HepG2 (cell line): ENCODE data around the gene CGREF1. TPM values are rescaled to one million over a fixed set of nuclear protein-coding genes. Genes with fewer than 3 reads are reported as not detected.

ENCODE experiments used
- ATRX ChIP-seq: sonication (generic); formaldehyde crosslinking; IDR thresholded peaks from 2 replicates; pipeline ENCODE4 v1.4.0; 2020; ENCODE audit warnings: missing genetic modification reagents, borderline replicate concordance
- CBX5 ChIP-seq: sonication (generic); formaldehyde crosslinking; IDR thresholded peaks from 2 replicates; pipeline ENCODE4 v1.4.0; 2020; ENCODE audit warnings: missing genetic modification reagents, borderline replicate concordance
- CEBPG ChIP-seq: IDR thresholded peaks from 2 replicates; pipeline ENCODE4 v1.6.1; 2016
- CHCHD3 ChIP-seq: sonication (generic); formaldehyde crosslinking; IDR thresholded peaks from 2 replicates; pipeline ENCODE4 v1.8.0; 2022; ENCODE audit warnings: mild to moderate bottlenecking, missing genetic modification reagents, moderate library complexity
- DR1 ChIP-seq: sonication (generic); formaldehyde crosslinking; IDR thresholded peaks from 2 replicates; pipeline ENCODE4 v1.8.0; 2021; ENCODE audit warnings: mild to moderate bottlenecking, missing genetic modification reagents, inconsistent platforms
- EED ChIP-seq: sonication (generic); formaldehyde crosslinking; IDR thresholded peaks from 2 replicates; pipeline ENCODE4 v1.5.0; 2020; ENCODE audit warnings: mild to moderate bottlenecking, missing genetic modification reagents
- EZH2 ChIP-seq: conservative IDR thresholded peaks from 2 replicates; pipeline ENCODE4 v1.6.1; 2012; ENCODE audit warnings: mild to moderate bottlenecking, low read depth, low read length, moderate library complexity
- HNF4A ChIP-seq: sonication (generic); formaldehyde crosslinking; IDR thresholded peaks from 2 replicates; pipeline ENCODE4 v1.4.0; 2020; ENCODE audit warnings: missing genetic modification reagents
- KDM3A ChIP-seq: IDR thresholded peaks from 2 replicates; pipeline ENCODE4 v1.6.1; 2018; ENCODE audit warnings: low read depth, missing compliant biosample characterization
- KDM4B ChIP-seq: sonication (generic); formaldehyde crosslinking; IDR thresholded peaks from 2 replicates; pipeline ENCODE4 v1.4.0; 2020; ENCODE audit warnings: missing genetic modification reagents
- PRMT3 ChIP-seq: sonication (generic); formaldehyde crosslinking; IDR thresholded peaks from 2 replicates; pipeline ENCODE4 v1.8.1; 2022; ENCODE audit warnings: low read depth, mild to moderate bottlenecking, moderate library complexity, missing genetic modification reagents, borderline replicate concordance
- RARA ChIP-seq: IDR thresholded peaks from 2 replicates; pipeline ENCODE4 v1.6.1; 2016; ENCODE audit warnings: missing genetic modification reagents, missing compliant biosample characterization
- SAFB2 ChIP-seq: sonication (generic); formaldehyde crosslinking; IDR thresholded peaks from 2 replicates; pipeline ENCODE4 v1.5.1; 2020; ENCODE audit warnings: missing genetic modification reagents, low read depth, mild to moderate bottlenecking, borderline replicate concordance
- SPEN ChIP-seq: sonication (generic); formaldehyde crosslinking; IDR thresholded peaks from 2 replicates; pipeline ENCODE4 v1.5.1; 2020; ENCODE audit warnings: low read depth, mild to moderate bottlenecking, missing genetic modification reagents
- ZNF20 ChIP-seq: sonication (generic); formaldehyde crosslinking; IDR thresholded peaks from 2 replicates; pipeline ENCODE4 v1.4.0; 2020; ENCODE audit warnings: mild to moderate bottlenecking, moderate library complexity, missing genetic modification reagents
- ZNF331 ChIP-seq: sonication (generic); formaldehyde crosslinking; IDR thresholded peaks from 2 replicates; pipeline ENCODE4 v1.4.0; 2020; ENCODE audit warnings: missing genetic modification reagents
- ZNF335 ChIP-seq: sonication (generic); formaldehyde crosslinking; IDR thresholded peaks from 2 replicates; pipeline ENCODE4 v1.4.0; 2020; ENCODE audit warnings: missing genetic modification reagents
- ZNF33B ChIP-seq: sonication (generic); formaldehyde crosslinking; IDR thresholded peaks from 2 replicates; pipeline ENCODE4 v1.5.1; 2020; ENCODE audit warnings: mild to moderate bottlenecking, missing genetic modification reagents
- ZNF501 ChIP-seq: sonication (generic); formaldehyde crosslinking; IDR thresholded peaks from 2 replicates; pipeline ENCODE4 v1.5.1; 2020; ENCODE audit warnings: mild to moderate bottlenecking, moderate library complexity, missing genetic modification reagents
- ZNF569 ChIP-seq: sonication (generic); formaldehyde crosslinking; IDR thresholded peaks from 2 replicates; pipeline ENCODE4 v1.5.0; 2020; ENCODE audit warnings: mild to moderate bottlenecking, missing genetic modification reagents, moderate library complexity, borderline replicate concordance
- ZNF891 ChIP-seq: sonication (generic); formaldehyde crosslinking; IDR thresholded peaks from 2 replicates; pipeline ENCODE4 v1.5.0; 2020; ENCODE audit warnings: mild to moderate bottlenecking, missing genetic modification reagents
- polyA plus RNA-seq, 8 experiments: library from polyadenylated mRNA; depleted of rRNA in 3 of 8; stranded (reverse) in 7 of 8; unstranded in 1 of 8; fragments of >200 nt; fragmentation: Illumina TruSeq in 4 of 8; extraction: Trizol in 4 of 8; gene quantifications; 2 replicates each; pipeline versions ENCODE4 v1.2.1 to v1.2.3, GENCODE V29; 2011 to 2016; ENCODE audit warnings: low read depth in 4 of 8, missing spikeins in 1 of 8, mixed read lengths in 1 of 8; ENCODE audit not compliant: insufficient read depth in 1 of 8
- total RNA-seq, 5 experiments: library from RNA; depleted of rRNA; stranded (reverse); fragments of >200 nt; fragmentation: Illumina TruSeq; extraction: Trizol; gene quantifications; 2 replicates each; pipeline ENCODE4 v1.2.3, GENCODE V29; 2016; ENCODE audit warnings: low read depth in 1 of 5
- TF ChIP-seq, protein P1 (sequence below): sonication (generic); formaldehyde crosslinking; IDR thresholded peaks from 2 replicates; pipeline ENCODE4 v1.5.0; 2020; ENCODE audit warnings: missing genetic modification reagents
- TF ChIP-seq, protein P2 (sequence below): sonication (generic); formaldehyde crosslinking; IDR thresholded peaks from 2 replicates; pipeline ENCODE4 v1.5.1; 2020; ENCODE audit warnings: missing genetic modification reagents, mild to moderate bottlenecking, borderline replicate concordance
- TF ChIP-seq, protein P3 (sequence below): sonication (generic); formaldehyde crosslinking; IDR thresholded peaks from 2 replicates; pipeline ENCODE4 v1.5.0; 2020; ENCODE audit warnings: missing genetic modification reagents
- TF ChIP-seq, protein P4 (sequence below): sonication (generic); formaldehyde crosslinking; IDR thresholded peaks from 2 replicates; pipeline ENCODE4 v1.5.0; 2020; ENCODE audit warnings: mild to moderate bottlenecking, missing genetic modification reagents, borderline replicate concordance

CGREF1 gene
- total and polyA plus RNA-seq, 2 of the 13 experiments (the other 11 are each of a cell fraction or from before 2014, with no cell fraction given): 13.9 to 23.4 TPM

DNA sequence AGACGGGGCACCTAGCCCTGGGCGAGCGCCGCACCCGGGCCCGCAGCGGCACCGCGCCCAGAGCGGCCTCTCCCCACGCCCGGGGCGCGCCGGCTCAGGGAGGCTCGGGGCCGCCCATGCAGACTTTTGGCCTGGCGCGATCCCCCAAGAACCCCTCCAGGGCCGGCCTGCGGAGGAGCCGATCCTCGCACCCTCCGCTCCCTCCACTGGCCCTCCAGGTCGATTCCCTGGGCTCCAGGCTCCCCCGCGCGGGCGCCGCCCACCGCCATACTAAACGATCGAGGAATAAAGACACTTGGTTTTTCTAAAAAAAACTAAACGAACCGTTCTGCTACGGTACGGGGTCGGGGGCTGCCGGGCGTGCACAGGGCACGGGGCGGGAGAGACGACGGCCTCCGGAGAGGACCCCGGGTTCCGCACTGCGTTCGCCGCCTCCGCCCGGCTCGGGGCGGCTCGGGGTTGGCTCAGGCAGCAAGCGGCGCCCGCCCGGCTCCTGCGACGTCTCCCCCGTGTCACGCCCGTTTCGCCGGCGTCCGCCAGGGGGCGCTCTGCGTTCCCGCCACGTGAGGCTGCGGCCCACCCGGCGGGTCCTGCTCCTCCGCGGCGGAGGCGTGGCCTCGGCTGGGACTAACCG is 32.7 kb downstream of the CGREF1 start (continued):
- peak; percentile 71; the same call in 1 of the 2 replicates for TF ChIP-seq CBX5 (CRISPR knock-in tag)
- TF ChIP-seq ZNF33B (CRISPR knock-in tag): 0 out of 2 replicates have a peak, but pooled peaks have one; percentile 31
- peak; percentile 91 for TF ChIP-seq ZNF331 (CRISPR knock-in tag)
- TF ChIP-seq EED (CRISPR knock-in tag): no peak
- no peak for TF ChIP-seq ZNF20 (CRISPR knock-in tag)
- no peak for TF ChIP-seq ATRX
- TF ChIP-seq KDM4B: no peak
- TF ChIP-seq ZNF501: peak; percentile 73
- TF ChIP-seq DR1: no peak; the same call in 1 of the 2 replicates
- TF ChIP-seq KDM3A (CRISPR knock-in tag): peak; percentile 89
- TF ChIP-seq HNF4A (CRISPR knock-in tag): 0 out of 2 replicates have a peak, but pooled peaks have one; percentile 8
- TF ChIP-seq PRMT3 (CRISPR knock-in tag): no peak; the same call in 1 of the 2 replicates
- TF ChIP-seq, protein P1, sequence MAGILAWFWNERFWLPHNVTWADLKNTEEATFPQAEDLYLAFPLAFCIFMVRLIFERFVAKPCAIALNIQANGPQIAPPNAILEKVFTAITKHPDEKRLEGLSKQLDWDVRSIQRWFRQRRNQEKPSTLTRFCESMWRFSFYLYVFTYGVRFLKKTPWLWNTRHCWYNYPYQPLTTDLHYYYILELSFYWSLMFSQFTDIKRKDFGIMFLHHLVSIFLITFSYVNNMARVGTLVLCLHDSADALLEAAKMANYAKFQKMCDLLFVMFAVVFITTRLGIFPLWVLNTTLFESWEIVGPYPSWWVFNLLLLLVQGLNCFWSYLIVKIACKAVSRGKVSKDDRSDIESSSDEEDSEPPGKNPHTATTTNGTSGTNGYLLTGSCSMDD (CRISPR knock-in tag): no peak; the same call in 1 of the 2 replicates
- TF ChIP-seq, protein P2, sequence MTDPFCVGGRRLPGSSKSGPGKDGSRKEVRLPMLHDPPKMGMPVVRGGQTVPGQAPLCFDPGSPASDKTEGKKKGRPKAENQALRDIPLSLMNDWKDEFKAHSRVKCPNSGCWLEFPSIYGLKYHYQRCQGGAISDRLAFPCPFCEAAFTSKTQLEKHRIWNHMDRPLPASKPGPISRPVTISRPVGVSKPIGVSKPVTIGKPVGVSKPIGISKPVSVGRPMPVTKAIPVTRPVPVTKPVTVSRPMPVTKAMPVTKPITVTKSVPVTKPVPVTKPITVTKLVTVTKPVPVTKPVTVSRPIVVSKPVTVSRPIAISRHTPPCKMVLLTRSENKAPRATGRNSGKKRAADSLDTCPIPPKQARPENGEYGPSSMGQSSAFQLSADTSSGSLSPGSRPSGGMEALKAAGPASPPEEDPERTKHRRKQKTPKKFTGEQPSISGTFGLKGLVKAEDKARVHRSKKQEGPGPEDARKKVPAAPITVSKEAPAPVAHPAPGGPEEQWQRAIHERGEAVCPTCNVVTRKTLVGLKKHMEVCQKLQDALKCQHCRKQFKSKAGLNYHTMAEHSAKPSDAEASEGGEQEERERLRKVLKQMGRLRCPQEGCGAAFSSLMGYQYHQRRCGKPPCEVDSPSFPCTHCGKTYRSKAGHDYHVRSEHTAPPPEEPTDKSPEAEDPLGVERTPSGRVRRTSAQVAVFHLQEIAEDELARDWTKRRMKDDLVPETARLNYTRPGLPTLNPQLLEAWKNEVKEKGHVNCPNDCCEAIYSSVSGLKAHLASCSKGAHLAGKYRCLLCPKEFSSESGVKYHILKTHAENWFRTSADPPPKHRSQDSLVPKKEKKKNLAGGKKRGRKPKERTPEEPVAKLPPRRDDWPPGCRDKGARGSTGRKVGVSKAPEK: no peak
- TF ChIP-seq ZNF569 (CRISPR knock-in tag): no peak
- no peak for TF ChIP-seq EZH2
- TF ChIP-seq RARA (CRISPR knock-in tag): peak; percentile 61
- TF ChIP-seq SPEN (CRISPR knock-in tag): peak; percentile 93
- TF ChIP-seq, protein P3, sequence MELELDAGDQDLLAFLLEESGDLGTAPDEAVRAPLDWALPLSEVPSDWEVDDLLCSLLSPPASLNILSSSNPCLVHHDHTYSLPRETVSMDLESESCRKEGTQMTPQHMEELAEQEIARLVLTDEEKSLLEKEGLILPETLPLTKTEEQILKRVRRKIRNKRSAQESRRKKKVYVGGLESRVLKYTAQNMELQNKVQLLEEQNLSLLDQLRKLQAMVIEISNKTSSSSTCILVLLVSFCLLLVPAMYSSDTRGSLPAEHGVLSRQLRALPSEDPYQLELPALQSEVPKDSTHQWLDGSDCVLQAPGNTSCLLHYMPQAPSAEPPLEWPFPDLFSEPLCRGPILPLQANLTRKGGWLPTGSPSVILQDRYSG (CRISPR knock-in tag): no peak; the same call in 1 of the 2 replicates
- peak; percentile 42; the same call in 1 of the 2 replicates for TF ChIP-seq ZNF891
- TF ChIP-seq ZNF335 (CRISPR knock-in tag): peak; percentile 61; the same call in 1 of the 2 replicates
- TF ChIP-seq CHCHD3 (CRISPR knock-in tag): peak; percentile 22; the same call in 1 of the 2 replicates
- peak; percentile 95 for TF ChIP-seq SAFB2 (CRISPR knock-in tag)
- peak; percentile 57 for TF ChIP-seq CEBPG (CRISPR knock-in tag)
- TF ChIP-seq, protein P4, sequence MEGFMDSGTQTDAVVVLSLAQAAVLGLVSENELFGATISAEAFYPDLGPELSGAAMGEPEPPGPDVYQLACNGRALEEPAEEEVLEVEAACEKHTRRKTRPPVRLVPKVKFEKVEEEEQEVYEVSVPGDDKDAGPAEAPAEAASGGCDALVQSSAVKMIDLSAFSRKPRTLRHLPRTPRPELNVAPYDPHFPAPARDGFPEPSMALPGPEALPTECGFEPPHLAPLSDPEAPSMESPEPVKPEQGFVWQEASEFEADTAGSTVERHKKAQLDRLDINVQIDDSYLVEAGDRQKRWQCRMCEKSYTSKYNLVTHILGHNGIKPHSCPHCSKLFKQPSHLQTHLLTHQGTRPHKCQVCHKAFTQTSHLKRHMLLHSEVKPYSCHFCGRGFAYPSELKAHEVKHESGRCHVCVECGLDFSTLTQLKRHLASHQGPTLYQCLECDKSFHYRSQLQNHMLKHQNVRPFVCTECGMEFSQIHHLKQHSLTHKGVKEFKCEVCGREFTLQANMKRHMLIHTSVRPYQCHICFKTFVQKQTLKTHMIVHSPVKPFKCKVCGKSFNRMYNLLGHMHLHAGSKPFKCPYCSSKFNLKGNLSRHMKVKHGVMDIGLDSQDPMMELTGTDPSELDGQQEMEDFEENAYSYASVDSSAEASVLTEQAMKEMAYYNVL (CRISPR knock-in tag): no peak
